Type B pancreatic cell (in vitro differentiated cells): ENCODE measurements around the gene TLR8. TPM values are rescaled to one million over a fixed set of nuclear protein-coding genes. Genes with fewer than 3 reads are reported as not detected.

Experiments used
- DNase-seq: peaks from one replicate; pipeline ENCODE4 v3.0.0; 2021; ENCODE audit warnings: mixed read lengths; ENCODE audit not compliant: unreplicated experiment; ENCODE audit errors: extremely low spot score
- H3K27ac Mint-ChIP-seq: 2 replicates; pipeline ENCODE4 v1.8.0; 2021; ENCODE audit warnings: mild to moderate bottlenecking, mixed read lengths
- H3K27me3 Mint-ChIP-seq: 2 replicates; pipeline ENCODE4 v1.8.0; 2021; ENCODE audit warnings: mixed read lengths
- H3K36me3 Mint-ChIP-seq: 2 replicates; pipeline ENCODE4 v1.8.0; 2021; ENCODE audit warnings: mixed read lengths
- H3K4me1 Mint-ChIP-seq: one replicate; pipeline ENCODE4 v1.8.0; 2021; ENCODE audit warnings: mixed read lengths; ENCODE audit not compliant: unreplicated experiment
- H3K4me3 Mint-ChIP-seq: 2 replicates; pipeline ENCODE4 v1.8.0; 2021; ENCODE audit warnings: mild to moderate bottlenecking, mixed read lengths
- H3K9me3 Mint-ChIP-seq: 2 replicates; pipeline ENCODE4 v1.8.0; 2021; ENCODE audit warnings: mixed read lengths
- CTCF ChIP-seq: fragments of 200-600 bp; sonication (generic); conservative IDR thresholded peaks from 2 replicates; pipeline ENCODE4 v1.5.0; 2021; ENCODE audit warnings: antibody characterized with exemption, mild to moderate bottlenecking
- total RNA-seq: library from RNA; stranded (reverse); gene quantifications from 2 replicates; pipeline ENCODE4 v1.2.1, GENCODE V29; 2021; ENCODE audit warnings: low replicate concordance

The TLR8 gene
- total RNA-seq, 1 donor from 2014 or later: not detected

DNA sequence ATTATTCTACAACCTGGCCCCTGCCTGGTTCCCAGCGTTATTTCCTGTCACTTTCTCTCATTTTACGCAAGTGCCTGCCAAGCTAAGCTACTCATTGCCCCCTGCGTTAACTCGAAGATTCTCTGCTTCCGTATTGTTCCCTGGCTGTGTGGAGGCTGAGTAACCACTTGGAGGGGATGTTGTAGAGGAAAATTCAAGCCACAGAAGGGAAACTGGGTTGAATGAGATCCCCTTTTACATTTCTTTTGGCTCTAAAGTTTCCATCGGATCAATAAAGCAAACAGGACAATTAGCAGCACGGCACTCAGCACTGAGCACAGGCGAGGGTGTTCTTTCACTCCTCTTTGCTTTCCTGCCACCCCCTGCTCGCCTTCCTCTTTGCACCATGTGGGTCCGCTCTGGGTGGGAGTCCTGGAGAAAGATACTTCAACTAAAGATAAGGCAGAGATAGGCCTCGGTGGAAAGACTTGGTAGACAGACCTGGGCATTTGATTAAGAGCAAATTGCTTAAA lies 64.3 kb downstream of the TLR8 start:
- Mint-ChIP-seq H3K4me1 (peaks cover 20% of the 10 kb centered on the region), H3K36me3 (peaks cover 1% of the 10 kb centered on the region), H3K9me3 (peaks cover 10% of the 10 kb centered on the region), H3K4me3 (no peak overlapping the region), H3K27ac (peak overlapping the region; percentile 62), H3K27me3 (no peaks in the 10 kb centered on the region)
- no peak for DNase-seq
- peak; percentile 62 for TF ChIP-seq CTCF

- TF ChIP-seq CTCF: no peak
- peak overlapping the region; percentile 62 for H3K27ac Mint-ChIP-seq
- peaks cover 3% of the 10 kb centered on the region for H3K27me3 Mint-ChIP-seq
- H3K4me3 Mint-ChIP-seq: no peak overlapping the region
- DNase-seq: no peak
- peaks cover 20% of the 10 kb centered on the region for H3K4me1 Mint-ChIP-seq
- peaks cover 6% of the 10 kb centered on the region for H3K36me3 Mint-ChIP-seq
- H3K9me3 Mint-ChIP-seq: peaks cover 9% of the 10 kb centered on the region
Measured at GRCh38 chrX:12971282-12972003, 65.0 kb downstream of the TLR8 start.

DNA sequence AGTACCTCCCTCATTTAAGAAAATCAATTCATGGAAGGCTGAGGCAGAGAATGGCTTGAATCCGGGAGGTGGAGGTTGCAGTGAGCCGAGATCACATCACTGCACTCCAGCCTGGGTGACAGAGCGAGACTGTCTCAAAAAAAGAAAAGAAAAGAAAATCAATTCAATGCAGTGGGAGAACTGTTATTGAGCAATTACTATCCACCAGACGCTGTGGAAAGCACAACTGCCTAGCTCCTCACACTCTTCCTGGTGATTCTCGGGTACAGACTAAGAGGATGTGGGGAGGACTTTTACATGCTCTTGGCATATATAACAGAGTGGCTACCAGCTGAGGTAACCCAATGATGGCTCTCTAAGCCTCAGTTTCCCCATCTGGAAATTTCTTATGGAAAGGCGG lies 65.8 kb downstream of the TLR8 start:
- peaks cover 9% of the 10 kb centered on the region for H3K9me3 Mint-ChIP-seq
- no peak for TF ChIP-seq CTCF
- H3K4me1 Mint-ChIP-seq: peaks cover 20% of the 10 kb centered on the region
- no peak overlapping the region for H3K4me3 Mint-ChIP-seq
- no peak overlapping the region for H3K27ac Mint-ChIP-seq
- peaks cover 3% of the 10 kb centered on the region for H3K27me3 Mint-ChIP-seq
- H3K36me3 Mint-ChIP-seq: peaks cover 14% of the 10 kb centered on the region
- no peak for DNase-seq

Other genes with a start within 250 kb of the TLR8 start
- gene PRPS2, start 115.2 kb upstream of the TLR8 start, total RNA-seq: 44.0 and 51.7 TPM in 2 replicates
- gene TLR7, start 39.5 kb upstream of the TLR8 start, total RNA-seq: 0.05 TPM in 1 of 2 replicates, not detected in the other
- 1,981 and 2,322 TPM in 2 replicates for gene TMSB4X, start 68.5 kb downstream of the TLR8 start, total RNA-seq
- 0.67 TPM in 1 of 2 replicates, not detected in the other for gene FAM9C, start 138.0 kb downstream of the TLR8 start, total RNA-seq